Right lobe of liver (tissue), 4 donors: ENCODE measurements around the gene MAN1B1.

Experiments
- CTCF ChIP-seq, 4 donors: fragments of 200-600 bp in 3 of 4; fragments of 450-650 bp in 1 of 4; IDR thresholded peaks; one replicate each; pipeline versions ENCODE4 v1.5.1 to v1.8.0; 2016 to 2022; ENCODE audit warnings: antibody characterized with exemption in 4 of 4, mild to moderate bottlenecking in 2 of 4
- POLR2A ChIP-seq: fragments of 450-650 bp; IDR thresholded peaks from one replicate; pipeline ENCODE4 v1.6.1; 2017; ENCODE audit warnings: antibody characterized with exemption, mild to moderate bottlenecking
- donor health status: DM: no; HTN: no; CAD: no.
- donor health status: DM: no; HTN: no; CAD: no.
- donor health status: DM: no; HTN: yes; CAD: no.

- no peak for TF ChIP-seq CTCF (IDR thresholded peaks at IDR 0.05)
- no peak for TF ChIP-seq POLR2A
Observed at GRCh38 chr9:137078701-137079400, 7.9 kb upstream of the MAN1B1 start.
